Activated CD4-positive, alpha-beta T cell treated with anti-CD3 and anti-CD28 coated beads, Interleukin-2, amount 50 U/mL, for 4 hours (primary cell): Measurements from ENCODE around the gene P3H2.

Source experiments
- DNase-seq, 2 experiments: peaks; one replicate each; pipeline ENCODE4 v3.0.0-alpha.2; 2020

The P3H2 gene

GRCh38 chr3:190125436-190126068, 4.9 kb upstream of the P3H2 start:
- no peak for DNase-seq

GRCh38 chr3:190124067-190124466, 3.4 kb upstream of the P3H2 start:
- DNase-seq = no peak

- no peak for DNase-seq
These were observed 1.6 kb upstream of the P3H2 start for GRCh38 chr3:190122198-190122771.

GRCh38 chr3:190121383-190121782, 686 bp upstream of the P3H2 start:
- DNase-seq = no peak

GRCh38 chr3:190121061-190121377, 322 bp upstream of the P3H2 start:
- no peak for DNase-seq

GRCh38 chr3:190119461-190120268, 1.0 kb downstream of the P3H2 start:
- no peak for DNase-seq

GRCh38 chr3:190118438-190118837, 2.3 kb downstream of the P3H2 start:
- DNase-seq = no peak

GRCh38 chr3:190117981-190118380, 2.7 kb downstream of the P3H2 start:
- no peak for DNase-seq

GRCh38 chr3:190116551-190117067, 4.1 kb downstream of the P3H2 start:
- DNase-seq = no peak

- DNase-seq = no peak
These were observed 9.9 kb downstream of the P3H2 start for GRCh38 chr3:190110826-190111225.

GRCh38 chr3:190109441-190109840, 11.3 kb downstream of the P3H2 start:
- DNase-seq = no peak

- no peak for DNase-seq
These were observed 11.9 kb downstream of the P3H2 start for GRCh38 chr3:190108804-190109203.

- no peak for DNase-seq
These were observed 14.8 kb downstream of the P3H2 start for GRCh38 chr3:190105876-190106275.

GRCh38 chr3:190101320-190102011, 19.2 kb downstream of the P3H2 start:
- DNase-seq = no peak

GRCh38 chr3:190099099-190099498, 21.6 kb downstream of the P3H2 start:
- DNase-seq = no peak

GRCh38 chr3:190097617-190098016, 23.1 kb downstream of the P3H2 start:
- no peak for DNase-seq

- DNase-seq = no peak
These were observed 23.7 kb downstream of the P3H2 start for GRCh38 chr3:190097025-190097424.

- DNase-seq = no peak
These were observed 24.4 kb downstream of the P3H2 start for GRCh38 chr3:190096345-190096744.

GRCh38 chr3:190094160-190094718, 26.5 kb downstream of the P3H2 start:
- DNase-seq = no peak

- DNase-seq = no peak
These were observed 28.4 kb downstream of the P3H2 start for GRCh38 chr3:190092250-190092649.

GRCh38 chr3:190089711-190090110, 31.0 kb downstream of the P3H2 start:
- no peak for DNase-seq

GRCh38 chr3:190088890-190089289, 31.8 kb downstream of the P3H2 start:
- no peak for DNase-seq

GRCh38 chr3:190086191-190086590, 34.5 kb downstream of the P3H2 start:
- no peak for DNase-seq
